22Rv1 (cell line): Measurements from ENCODE around the gene DTL.
"Not testable (repeated sequence)": the region's sequence is repeated elsewhere in the genome, so short reads cannot be mapped to it uniquely, and the experiment has no call there.

Source experiments
- CTCF ChIP-seq: fragments of 450-650 bp; IDR thresholded peaks from 2 replicates; pipeline ENCODE4 v1.5.1; 2017; ENCODE audit warnings: mild to moderate bottlenecking
- ZFX ChIP-seq: fragments of 450-650 bp; IDR thresholded peaks from 2 replicates; pipeline ENCODE4 v1.6.1; 2017; ENCODE audit warnings: antibody characterized with exemption, borderline replicate concordance

GRCh38 chr1:212022908-212023307 lies 12.6 kb upstream of the DTL start:
- TF ChIP-seq CTCF, ZFX: not testable (repeated sequence)
